H1 (cell line): Measurements from ENCODE around the gene IRGC. TPM values are rescaled to one million over a fixed set of nuclear protein-coding genes. Genes with fewer than 3 reads are reported as not detected.

ENCODE experiments used
- CTCF ChIA-PET: fragments of 300-600 bp; sonication (Branson Sonifier 250); formaldehyde crosslinking; loops from one replicate; lab custom pipeline; 2021; ENCODE audit not compliant: partially characterized antibody; lab: Charles Lee
- POLR2A ChIA-PET: fragments of 300-600 bp; sonication (Branson Sonifier 250); formaldehyde crosslinking; loops from one replicate; lab custom pipeline; 2021; ENCODE audit warnings: inconsistent platforms; ENCODE audit not compliant: partially characterized antibody; lab: Charles Lee
- DNase-seq, 2 experiments: peaks; one replicate each; pipeline versions ENCODE4 v3.0.0 to v3.0.0-alpha.2; 2010 to 2022; ENCODE audit warnings: low spot score in 2 of 2, low read depth in 1 of 2, mixed read lengths in 1 of 2
- FAIRE-seq: peaks from 2 replicates; lab custom pipeline; 2011; peaks lifted over from hg19 to GRCh38; lab: Jason Lieb, UNC
- H2AFZ ChIP-seq: 2 replicates; pipeline ENCODE4 v1.8.1; 2012; ENCODE audit warnings: low read length, inconsistent platforms
- H2AK5ac ChIP-seq: 2 replicates; pipeline ENCODE4 v1.6.1; 2013; ENCODE audit warnings: low read depth, low read length
- H2BK120ac ChIP-seq: replicated peaks from 2 replicates; pipeline ENCODE3; 2013; ENCODE audit warnings: low read depth, low read length, inconsistent platforms
- H2BK12ac ChIP-seq: 2 replicates; pipeline ENCODE4 v1.6.1; 2013; ENCODE audit warnings: low read depth, low read length
- H2BK15ac ChIP-seq: 2 replicates; pipeline ENCODE4 v1.6.1; 2013; ENCODE audit warnings: low read length
- H2BK20ac ChIP-seq: 2 replicates; pipeline ENCODE4 v1.6.1; 2013; ENCODE audit warnings: low read length
- H2BK5ac ChIP-seq: 2 replicates; pipeline ENCODE4 v1.6.1; 2013; ENCODE audit warnings: low read depth, low read length
- H3K14ac ChIP-seq: 2 replicates; pipeline ENCODE4 v1.6.1; 2013; ENCODE audit warnings: inconsistent platforms; ENCODE audit not compliant: insufficient read length
- H3K18ac ChIP-seq: 2 replicates; pipeline ENCODE4 v1.6.1; 2013; ENCODE audit warnings: low read length; ENCODE audit errors: extremely low read depth
- H3K23ac ChIP-seq: 2 replicates; pipeline ENCODE4 v1.6.1; 2013; ENCODE audit warnings: inconsistent platforms; ENCODE audit not compliant: insufficient read length
- H3K23me2 ChIP-seq: 2 replicates; pipeline ENCODE4 v1.6.1; 2013; ENCODE audit warnings: low read depth, low read length
- H3K27ac ChIP-seq: 2 replicates; pipeline ENCODE4 v1.6.1; 2011; ENCODE audit warnings: low read depth, low read length, inconsistent platforms
- H3K27me3 ChIP-seq, 4 experiments: replicated peaks in 1 of 4; 1 replicate in 1 of 4; 2 replicates in 3 of 4; pipeline versions ENCODE4 v1.6.1 to v1.8.1; 2011 to 2013; ENCODE audit warnings: low read length in 3 of 4, mild to moderate bottlenecking in 3 of 4, inconsistent platforms in 2 of 4, mixed read lengths in 2 of 4, moderate library complexity in 1 of 4; ENCODE audit not compliant: control insufficient read depth in 3 of 4, insufficient read depth in 3 of 4; ENCODE audit errors: extremely low read depth in 1 of 4
- H3K36me3 ChIP-seq, 4 experiments: 2 replicates each; pipeline versions ENCODE4 v1.6.1 to v1.8.1; 2011 to 2013; ENCODE audit warnings: mild to moderate bottlenecking in 4 of 4, low read length in 3 of 4, moderate library complexity in 2 of 4, control low read depth in 1 of 4, inconsistent platforms in 1 of 4; ENCODE audit not compliant: insufficient read depth in 4 of 4, control insufficient read depth in 2 of 4
- H3K4ac ChIP-seq: replicated peaks from 2 replicates; pipeline ENCODE3; 2013; ENCODE audit warnings: low read length, low read depth, mixed read lengths, inconsistent platforms; ENCODE audit not compliant: insufficient read length
- H3K4me1 ChIP-seq, 4 experiments: replicated peaks in 1 of 4; 1 replicate in 1 of 4; 2 replicates in 3 of 4; pipeline versions ENCODE4 v1.6.1 to v1.8.1; 2011 to 2013; ENCODE audit warnings: low read length in 3 of 4, inconsistent platforms in 2 of 4, mixed read lengths in 1 of 4; ENCODE audit not compliant: insufficient read depth in 4 of 4, control insufficient read depth in 3 of 4
- H3K4me2 ChIP-seq, 2 experiments: 2 replicates each; pipeline versions ENCODE4 v1.6.1 to v1.8.1; 2011 to 2013; ENCODE audit warnings: low read depth in 2 of 2, low read length in 2 of 2, control low read depth in 1 of 2, inconsistent platforms in 1 of 2, mild to moderate bottlenecking in 1 of 2; ENCODE audit not compliant: insufficient read depth in 1 of 2
- H3K4me3 ChIP-seq, 4 experiments: fragments of 200-600, 300-600 bp in 1 of 4; sonication (generic), shearing (Covaris generic), sonication (Bioruptor Twin) in 1 of 4; 2 replicates each; pipeline versions ENCODE4 v1.5.1 to v1.8.1; 2011 to 2016; ENCODE audit warnings: low read length in 4 of 4, low read depth in 3 of 4, control low read depth in 2 of 4, inconsistent platforms in 2 of 4, mild to moderate bottlenecking in 2 of 4, mixed read lengths in 1 of 4, moderate library complexity in 1 of 4; ENCODE audit not compliant: insufficient read depth in 2 of 4; ENCODE audit errors: extremely low read depth in 1 of 4
- H3K56ac ChIP-seq: replicated peaks from 2 replicates; pipeline ENCODE3; 2013; ENCODE audit warnings: low read depth, mild to moderate bottlenecking, mixed read lengths, low read length, inconsistent platforms; ENCODE audit not compliant: insufficient read length
- H3K79me1 ChIP-seq: 2 replicates; pipeline ENCODE4 v1.6.1; 2013; ENCODE audit warnings: low read depth, low read length, control low read depth
- H3K79me2 ChIP-seq, 2 experiments: 2 replicates each; pipeline versions ENCODE4 v1.6.1 to v1.8.1; 2012 to 2013; ENCODE audit warnings: low read length in 2 of 2, mild to moderate bottlenecking in 2 of 2, inconsistent platforms in 1 of 2; ENCODE audit not compliant: insufficient read depth in 2 of 2, control insufficient read depth in 1 of 2
- H3K9ac ChIP-seq, 4 experiments: replicated peaks in 1 of 4; 1 replicate in 1 of 4; 2 replicates in 3 of 4; pipeline versions ENCODE4 v1.6.1 to v1.8.1; 2011 to 2013; ENCODE audit warnings: low read depth in 3 of 4, low read length in 3 of 4, control low read depth in 2 of 4, mild to moderate bottlenecking in 2 of 4, moderate library complexity in 2 of 4, inconsistent platforms in 1 of 4; ENCODE audit errors: extremely low read depth in 1 of 4
- H3K9me3 ChIP-seq, 2 experiments: 2 replicates each; pipeline versions ENCODE4 v1.6.1 to v1.8.1; 2012 to 2013; ENCODE audit warnings: mild to moderate bottlenecking in 2 of 2, moderate library complexity in 2 of 2, control low read depth in 1 of 2, inconsistent platforms in 1 of 2, low read depth in 1 of 2, low read length in 1 of 2, mixed read lengths in 1 of 2; ENCODE audit not compliant: insufficient read depth in 2 of 2
- H4K20me1 ChIP-seq, 2 experiments: replicated peaks in 1 of 2; 2 replicates each; pipeline versions ENCODE3 to v1.8.1; 2011 to 2013; ENCODE audit warnings: inconsistent platforms in 2 of 2, low read length in 2 of 2, mild to moderate bottlenecking in 1 of 2; ENCODE audit not compliant: insufficient read depth in 2 of 2, control insufficient read depth in 1 of 2
- H4K5ac ChIP-seq: 2 replicates; pipeline ENCODE4 v1.6.1; 2013; ENCODE audit warnings: low read length, low read depth, mixed read lengths, inconsistent platforms; ENCODE audit not compliant: insufficient read length
- H4K8ac ChIP-seq: 2 replicates; pipeline ENCODE4 v1.8.0; 2013; ENCODE audit warnings: mild to moderate bottlenecking, moderate library complexity, low read length, inconsistent platforms; ENCODE audit not compliant: insufficient read depth; ENCODE audit errors: extremely low read depth
- H4K91ac ChIP-seq: replicated peaks from 2 replicates; pipeline ENCODE3; 2013; ENCODE audit warnings: low read length, mixed read lengths, inconsistent platforms; ENCODE audit not compliant: insufficient read length
- JUN ChIP-seq: IDR thresholded peaks from 2 replicates; pipeline ENCODE4 v1.6.1; 2011; ENCODE audit warnings: low read depth, mild to moderate bottlenecking, improper control_type of control experiment, low read length
- POLR2A ChIP-seq, 2 experiments: IDR thresholded peaks; 1 replicate in 1 of 2; 2 replicates in 1 of 2; pipeline ENCODE4 v1.6.1; 2011; ENCODE audit warnings: low read depth in 2 of 2, low read length in 2 of 2, mild to moderate bottlenecking in 2 of 2; ENCODE audit errors: control extremely low read depth in 1 of 2
- WGBS, 2 experiments: shearing (Covaris generic) in 1 of 2; methylation state at CpG; one replicate each; pipeline versions ENCODE4 v1.1.6 to v1.1.7; 2013 to 2015; ENCODE audit warnings: low lambda C conversion rate in 2 of 2, mixed read lengths in 2 of 2, inconsistent platforms in 1 of 2, low coverage in 1 of 2, missing lambda C conversion rate in 1 of 2; ENCODE audit not compliant: insufficient replicate concordance in 2 of 2, insufficient coverage in 1 of 2, insufficient read length in 1 of 2; ENCODE audit errors: extremely low coverage in 1 of 2, missing lambda C conversion rate in 1 of 2; 5-methylcytosine and 5-hydroxymethylcytosine counted together
- polyA plus RNA-seq, 7 experiments: library from polyadenylated mRNA; depleted of rRNA in 3 of 7; stranded (reverse) in 5 of 7; unstranded in 2 of 7; fragments of >200 nt in 5 of 7; fragments of 200-250 nt in 2 of 7; gene quantifications; 1 replicate in 5 of 7; 2 replicates in 1 of 7; 4 replicates in 1 of 7; pipeline versions ENCODE4 v1.2.1 to v1.2.3, GENCODE V29; 2011 to 2013; ENCODE audit warnings: missing spikeins in 2 of 7, mixed read lengths in 2 of 7
- total RNA-seq: library from RNA; stranded (reverse); fragmentation: NEBNext Ultra II Directional; extraction: Animal tissue kit (Norgen Biotek cat#: 25700); gene quantifications from 2 replicates; pipeline ENCODE4 v1.2.1, GENCODE V29; 2021

Gene IRGC
- total and polyA plus RNA-seq, 2 of the 8 experiments (the other 6 are each of a cell fraction or from before 2014, with no cell fraction given) = not detected

DNA sequence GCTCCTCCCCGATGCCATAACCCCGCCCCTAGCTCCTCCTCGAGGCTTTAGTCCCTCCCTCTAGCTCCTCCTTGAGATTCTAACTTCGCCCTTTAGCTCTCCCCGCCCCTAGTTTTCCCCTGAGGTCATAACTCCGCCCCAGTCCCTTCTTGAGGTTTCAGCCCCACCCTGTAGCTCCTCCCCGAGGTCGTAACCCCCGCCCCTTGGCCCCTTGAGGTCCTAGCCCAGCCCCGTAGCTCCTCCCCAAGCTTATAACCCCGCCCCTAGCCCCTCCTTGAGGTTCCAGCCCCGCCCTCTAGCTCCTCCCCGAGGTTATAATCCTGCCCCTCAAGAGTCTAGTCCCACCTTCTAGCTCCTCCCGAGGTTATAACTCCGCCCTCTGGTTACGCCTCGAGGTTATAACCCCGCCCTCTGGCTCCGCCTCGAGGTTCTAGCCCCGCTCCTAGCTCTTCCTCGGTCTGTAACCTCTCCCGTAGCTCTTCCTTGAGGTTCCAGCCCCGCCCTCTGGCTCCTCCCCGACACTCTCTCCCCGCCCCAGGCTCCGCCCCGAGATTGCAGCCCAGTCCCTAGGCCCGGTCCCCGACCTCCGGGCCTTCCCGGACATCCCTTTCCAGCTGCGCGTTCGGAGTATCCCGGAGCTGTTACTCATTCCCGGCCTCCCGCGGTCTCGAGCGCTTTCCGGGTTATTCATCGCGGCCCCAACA lies 47.3 kb upstream of the IRGC start:
- peaks cover 8 to 15% (median 9%) of the 10 kb centered on the region in 4 experiments for H3K4me1 ChIP-seq
- no peak overlapping the region for H2AK5ac ChIP-seq
- peak overlapping the region; percentile 87; the same call in 1 of the 2 replicates for H4K8ac ChIP-seq
- no peak overlapping the region for H3K4ac ChIP-seq
- POLR2A ChIA-PET = interaction anchor here (0.6 to 2.2 kb wide), 8 partner anchors 9 to 85 kb away, joined by 3 to 6 read pairs (median 3); partner anchors contain the start of genes IRGQ and ZNF576
- peak overlapping the region; percentile 44; the same call in 1 of the 2 replicates for H2BK5ac ChIP-seq
- H3K18ac ChIP-seq = peak overlapping the region; percentile 83
- H3K36me3 ChIP-seq = peaks cover 0 to 9% (median 4%) of the 10 kb centered on the region in 4 experiments; a peak in 5 of 8 replicates
- peaks cover 0 to 6% (median 2%) of the 10 kb centered on the region in 4 experiments; a peak in 3 of 7 replicates for H3K27me3 ChIP-seq
- H2BK15ac ChIP-seq = no peak overlapping the region
- CTCF ChIA-PET = interaction anchor here (0.5 to 2.5 kb wide), 24 partner anchors 9 to 1739 kb away, joined by 3 to 5 read pairs (median 3); partner anchors contain the start of gene ZNF428
- FAIRE-seq (peak; percentile 85), DNase-seq (peak; percentile 99 to 100)
- peak overlapping the region; percentile 55; the same call in 1 of the 2 replicates for H3K27ac ChIP-seq
- H3K14ac ChIP-seq = no peak overlapping the region
- no peak overlapping the region for H2BK120ac ChIP-seq
- H3K23ac ChIP-seq = no peak overlapping the region
- H4K20me1 ChIP-seq = no peaks in the 10 kb centered on the region
- peak overlapping the region; percentile 36 to 68 (median 45) for H3K4me3 ChIP-seq
- no peak overlapping the region for H2AFZ ChIP-seq
- peak overlapping the region; percentile 75 to 82 for H3K4me2 ChIP-seq
- no peak overlapping the region for H2BK20ac ChIP-seq
- no peak overlapping the region for H2BK12ac ChIP-seq
- no peaks in the 10 kb centered on the region for H3K79me1 ChIP-seq
- H3K9me3 ChIP-seq = no peaks in the 10 kb centered on the region
- H3K56ac ChIP-seq = no peak overlapping the region
- H3K79me2 ChIP-seq = no peaks in the 10 kb centered on the region
- H4K91ac ChIP-seq = no peak overlapping the region
- H3K23me2 ChIP-seq = peaks cover 21% of the 10 kb centered on the region; the same call in 1 of the 2 replicates
- WGBS, 2 experiments = 3% methylated on average over 24 of the region's 44 CpGs; no CpG with 5 or more reads in 1 of the 2 experiments
- H4K5ac ChIP-seq = peak overlapping the region; percentile 30
- peak overlapping the region in 2 of 4 experiments; percentile 9 to 31; a peak in 2 of 7 replicates for H3K9ac ChIP-seq
- TF ChIP-seq JUN (no peak), POLR2A (IDR thresholded peaks at IDR 0.05; ENCODE audit: control extremely low read depth in 1 of 2, low read depth in 2 of 2, low read length in 2 of 2) (peak in 1 of 2 experiments; percentile 21; a peak in 1 of 3 replicates)
